Upper lobe of right lung (tissue), 1 donor: ENCODE measurements around the gene SHC4. TPM values are rescaled to one million over a fixed set of nuclear protein-coding genes. Genes with fewer than 3 reads are reported as not detected.

Source experiments
- ATAC-seq: fragments of 200-7000 bp; cut with Tn5 transposase; one replicate; pipeline ENCODE4 v1.9.1; 2020; ENCODE audit warnings: mild to moderate bottlenecking, moderate library complexity
- DNase-seq: peaks from one replicate; pipeline ENCODE4 v3.0.0-alpha.2; 2020
- H3K27ac ChIP-seq: fragments of 200-600 bp; one replicate; pipeline ENCODE4 v1.8.0; 2022
- H3K27me3 ChIP-seq: fragments of 200-600 bp; one replicate; pipeline ENCODE4 v1.8.0; 2022; ENCODE audit warnings: mild to moderate bottlenecking
- H3K36me3 ChIP-seq: fragments of 200-600 bp; one replicate; pipeline ENCODE4 v1.8.0; 2022
- H3K4me1 ChIP-seq: fragments of 200-600 bp; one replicate; pipeline ENCODE4 v1.8.0; 2022
- H3K4me3 ChIP-seq: fragments of 200-600 bp; one replicate; pipeline ENCODE4 v1.8.0; 2022; ENCODE audit warnings: mild to moderate bottlenecking
- H3K9me3 ChIP-seq: fragments of 200-600 bp; one replicate; pipeline ENCODE4 v1.8.0; 2022
- CTCF ChIP-seq: fragments of 200-600 bp; IDR thresholded peaks from one replicate; pipeline ENCODE4 v1.8.0; 2022; ENCODE audit warnings: antibody characterized with exemption
- intact Hi-C: fragments of 100-400 bp; cut with DNase I; formaldehyde crosslinking; loops from one replicate; pipeline ENCODE4 v1.11.0; 2022
- total RNA-seq: library from RNA; stranded (reverse); fragmentation: NEBNext Ultra II Directional; extraction: Animal tissue kit (Norgen Biotek cat#: 25700); gene quantifications from one replicate; pipeline ENCODE4 v1.2.1, GENCODE V29; 2021
- donor health status: DM: no; HTN: yes; CAD: no; lungs with severe emphysema.

Gene SHC4
- total RNA-seq, 1 donor from 2014 or later = 0.32 TPM

GRCh38 chr15:48823706-48824105 lies 140.0 kb downstream of the SHC4 start:
- H3K4me1 ChIP-seq = no peaks in the 10 kb centered on the region
- TF ChIP-seq CTCF = no peak
- no peaks in the 10 kb centered on the region for H3K9me3 ChIP-seq
- no peaks in the 10 kb centered on the region for H3K36me3 ChIP-seq
- intact Hi-C loops = no loop called here
- no peaks in the 10 kb centered on the region for H3K27me3 ChIP-seq
- DNase-seq (no peak), ATAC-seq (no peak)
- H3K27ac ChIP-seq = no peak overlapping the region
- no peak overlapping the region for H3K4me3 ChIP-seq

DNA sequence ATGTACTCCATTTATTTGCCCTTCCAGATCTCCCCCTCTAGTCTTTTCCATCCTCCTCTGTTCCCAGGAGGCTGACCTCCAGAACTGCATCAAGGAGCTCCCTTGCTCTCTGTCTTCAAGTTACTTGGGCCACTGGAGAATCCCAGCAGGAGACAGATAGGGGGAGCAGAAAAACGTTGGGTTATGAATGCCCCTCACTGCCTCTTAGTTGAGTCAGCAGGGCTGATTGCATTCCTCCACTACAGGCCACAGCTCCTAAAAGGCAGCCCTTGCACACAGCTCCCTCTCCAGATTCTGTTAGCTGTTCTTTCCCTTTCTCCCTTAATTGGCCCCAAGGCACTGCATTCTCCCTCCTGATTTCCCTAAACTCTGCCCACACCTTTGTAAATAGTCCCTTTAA lies 140.5 kb downstream of the SHC4 start:
- H3K4me3 ChIP-seq = no peak overlapping the region
- no peaks in the 10 kb centered on the region for H3K9me3 ChIP-seq
- intact Hi-C loops = no loop called here
- H3K36me3 ChIP-seq = no peaks in the 10 kb centered on the region
- H3K27me3 ChIP-seq = no peaks in the 10 kb centered on the region
- ATAC-seq (no peak), DNase-seq (no peak)
- TF ChIP-seq CTCF = no peak
- H3K27ac ChIP-seq = no peak overlapping the region
- no peaks in the 10 kb centered on the region for H3K4me1 ChIP-seq

GRCh38 chr15:48814286-48814685 lies 149.4 kb downstream of the SHC4 start:
- DNase-seq (no peak), ATAC-seq (no peak)
- Histone ChIP-seq H3K27ac (no peak overlapping the region), H3K36me3 (no peaks in the 10 kb centered on the region), H3K4me3 (no peak overlapping the region), H3K4me1 (peaks cover 7% of the 10 kb centered on the region), H3K27me3 (no peaks in the 10 kb centered on the region), H3K9me3 (no peaks in the 10 kb centered on the region)
- no peak for TF ChIP-seq CTCF
- intact Hi-C loops = no loop called here

GRCh38 chr15:48811325-48811958 lies 152.3 kb downstream of the SHC4 start:
- Histone ChIP-seq H3K27me3 (no peaks in the 10 kb centered on the region), H3K4me1 (peaks cover 7% of the 10 kb centered on the region), H3K27ac (no peak overlapping the region), H3K4me3 (peak overlapping the region; percentile 96), H3K36me3 (no peaks in the 10 kb centered on the region), H3K9me3 (no peaks in the 10 kb centered on the region)
- DNase-seq (no peak), ATAC-seq (no peak)
- intact Hi-C loops = no loop called here
- no peak for TF ChIP-seq CTCF

- Histone ChIP-seq H3K27me3 (no peaks in the 10 kb centered on the region), H3K9me3 (no peaks in the 10 kb centered on the region), H3K4me3 (peak within 1 kb of the TSS; percentile 96), H3K36me3 (no peaks in the 10 kb centered on the region), H3K27ac (peak within 1 kb of the TSS; percentile 65), H3K4me1 (peaks cover 7% of the 10 kb centered on the region)
- intact Hi-C loops = no loop called here
- DNase-seq = peak; percentile 98
- no peak for TF ChIP-seq CTCF
- peak; percentile 100 for ATAC-seq
Observed at GRCh38 chr15:48810414-48811324, 153.1 kb downstream of the SHC4 start, which contains the start of gene CEP152. Gene CEP152 (minus strand): TSS chr15:48811069. CDS start chr15:48805649, 5,420 bp downstream.
